AG04450 (cell line): ENCODE results near the gene KCNJ18. TPM values are rescaled to one million over a fixed set of nuclear protein-coding genes. Genes with fewer than 3 reads are reported as not detected.
"Not testable (repeated sequence)": the region's sequence is repeated elsewhere in the genome, so short reads cannot be mapped to it uniquely, and the experiment has no call there.

Source experiments
- CTCF ChIA-PET: fragments of 300-600, 350-600 bp; formaldehyde crosslinking; extraction: SDS; loops from one replicate; lab custom pipeline; 2022; ENCODE audit warnings: antibody characterized with exemption, inconsistent platforms; lab: Charles Lee
- POLR2A ChIA-PET: fragments of 350-600 bp; formaldehyde crosslinking; extraction: SDS; loops from one replicate; lab custom pipeline; 2021; ENCODE audit warnings: antibody characterized with exemption, inconsistent platforms; lab: Yijun Ruan, JAX
- DNase-seq: peaks from one replicate; pipeline ENCODE4 v3.0.0-alpha.2; 2011; ENCODE audit warnings: low read depth, low spot score
- H3K27ac ChIP-seq: one replicate; pipeline ENCODE4 v1.5.1; 2012; ENCODE audit warnings: low read depth, low read length, control low read depth
- H3K27me3 ChIP-seq: one replicate; pipeline ENCODE4 v1.6.0; 2012; ENCODE audit warnings: low read length; ENCODE audit not compliant: control insufficient read depth, insufficient read depth
- H3K4me3 ChIP-seq: 2 replicates; pipeline ENCODE4 v1.5.1; 2011; ENCODE audit warnings: mild to moderate bottlenecking, low read depth, low read length, control low read depth
- H3K9me3 ChIP-seq: 2 replicates; pipeline ENCODE4 v1.5.1; 2012; ENCODE audit warnings: low read length; ENCODE audit not compliant: control insufficient read depth, insufficient read depth
- polyA plus RNA-seq: library from polyadenylated mRNA; depleted of rRNA; stranded (reverse); fragments of >200 nt; gene quantifications from 2 replicates; pipeline ENCODE4 v1.2.3, GENCODE V29; 2011

The KCNJ18 gene
- polyA plus RNA-seq, 1 experiment: not detected

- CTCF ChIA-PET, H3K4me3 ChIP-seq, DNase-seq, POLR2A ChIA-PET, H3K27me3 ChIP-seq, H3K27ac ChIP-seq: not testable (repeated sequence)
- H3K9me3 ChIP-seq: peaks cover 41% of the 10 kb centered on the region
Measured at GRCh38 chr17:21751111-21751510, 58.8 kb downstream of the KCNJ18 start.
